GM10266 (cell line): ENCODE measurements around the gene HSD17B2.
"Not testable (repeated sequence)": the region's sequence is repeated elsewhere in the genome, so short reads cannot be mapped to it uniquely, and the experiment has no call there.

Source experiments
- DNase-seq: peaks from one replicate; pipeline ENCODE4 v3.0.0; 2012; ENCODE audit errors: extremely low spot score
- TF ChIP-seq, protein P1 (sequence below): IDR thresholded peaks from 2 replicates; pipeline ENCODE4 v1.5.1; 2012; ENCODE audit warnings: mild to moderate bottlenecking, low read depth; ENCODE audit not compliant: control insufficient read depth, insufficient read depth; ENCODE audit errors: missing control alignments

The HSD17B2 gene

DNA sequence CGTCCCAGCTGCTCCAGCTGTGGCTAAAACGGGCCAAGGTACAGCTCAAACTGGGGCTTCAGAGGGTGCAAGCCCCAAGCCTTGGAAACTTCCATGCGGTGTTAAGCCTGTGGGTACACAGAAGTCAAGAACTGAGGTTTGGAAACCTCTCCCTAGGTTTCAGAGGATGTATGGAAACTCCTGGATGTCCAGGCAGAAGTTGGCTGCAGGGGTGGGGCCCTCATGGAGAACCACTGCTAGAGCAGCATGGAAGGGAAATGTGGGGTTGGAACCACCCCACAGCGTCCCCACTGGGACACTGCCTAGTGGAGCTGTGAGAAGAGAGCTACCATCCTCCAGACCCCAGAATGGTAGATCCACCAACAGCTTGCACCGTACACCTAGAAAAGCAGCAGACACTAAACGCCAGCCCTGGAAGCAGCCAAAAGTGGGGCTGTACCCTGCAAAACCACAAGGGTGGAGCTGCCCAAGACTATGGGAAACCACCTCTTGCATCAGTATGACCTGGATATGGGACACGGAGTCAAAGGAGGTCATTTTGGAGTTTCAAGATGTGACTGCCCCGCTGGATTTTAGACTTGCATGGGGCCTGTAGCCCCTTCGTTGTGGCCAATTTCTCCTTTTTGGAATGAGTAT is 26.0 kb upstream of the HSD17B2 start:
- TF ChIP-seq, protein P1, sequence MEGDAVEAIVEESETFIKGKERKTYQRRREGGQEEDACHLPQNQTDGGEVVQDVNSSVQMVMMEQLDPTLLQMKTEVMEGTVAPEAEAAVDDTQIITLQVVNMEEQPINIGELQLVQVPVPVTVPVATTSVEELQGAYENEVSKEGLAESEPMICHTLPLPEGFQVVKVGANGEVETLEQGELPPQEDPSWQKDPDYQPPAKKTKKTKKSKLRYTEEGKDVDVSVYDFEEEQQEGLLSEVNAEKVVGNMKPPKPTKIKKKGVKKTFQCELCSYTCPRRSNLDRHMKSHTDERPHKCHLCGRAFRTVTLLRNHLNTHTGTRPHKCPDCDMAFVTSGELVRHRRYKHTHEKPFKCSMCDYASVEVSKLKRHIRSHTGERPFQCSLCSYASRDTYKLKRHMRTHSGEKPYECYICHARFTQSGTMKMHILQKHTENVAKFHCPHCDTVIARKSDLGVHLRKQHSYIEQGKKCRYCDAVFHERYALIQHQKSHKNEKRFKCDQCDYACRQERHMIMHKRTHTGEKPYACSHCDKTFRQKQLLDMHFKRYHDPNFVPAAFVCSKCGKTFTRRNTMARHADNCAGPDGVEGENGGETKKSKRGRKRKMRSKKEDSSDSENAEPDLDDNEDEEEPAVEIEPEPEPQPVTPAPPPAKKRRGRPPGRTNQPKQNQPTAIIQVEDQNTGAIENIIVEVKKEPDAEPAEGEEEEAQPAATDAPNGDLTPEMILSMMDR = no peak

GRCh38 chr16:82009789-82010188 is 25.3 kb upstream of the HSD17B2 start:
- DNase-seq = not testable (repeated sequence)

More for the DNA sequence above, 26.0 kb upstream of the HSD17B2 start:
- no peak for DNase-seq

- TF ChIP-seq, protein P1 = no peak
- no peak for DNase-seq
These were observed 24.4 kb upstream of the HSD17B2 start for GRCh38 chr16:82010649-82011048.

DNA sequence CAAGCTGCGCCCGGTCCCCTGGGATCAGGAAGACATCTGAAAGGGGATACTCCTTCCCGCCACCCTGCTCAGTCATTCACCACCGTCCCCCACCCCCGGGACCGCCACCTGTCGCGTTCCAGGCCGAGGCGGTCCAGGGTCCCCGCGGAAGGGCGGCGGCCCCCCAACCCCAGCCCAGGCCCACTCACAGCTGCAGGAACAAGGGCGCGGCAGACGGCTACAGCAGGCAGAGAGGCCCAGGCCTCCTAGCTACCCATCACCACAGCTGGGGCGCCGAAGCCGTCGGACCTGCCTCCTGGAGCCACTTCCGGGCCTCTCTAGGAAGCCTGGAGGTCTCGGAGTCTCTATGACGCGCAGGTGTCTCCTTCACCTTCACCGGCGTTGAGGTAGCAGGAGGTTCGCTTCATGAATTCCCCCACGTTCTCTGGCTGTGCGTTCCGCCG is 23.8 kb upstream of the HSD17B2 start, which contains the start of gene SDR42E1:
TSS of gene SDR42E1 (minus strand) at position 272 of the 443 bp plus-strand sequence. CDS start 10,612 bp downstream, outside the sequence.
- TF ChIP-seq, protein P1 = no peak
- peak; percentile 72 for DNase-seq

DNA sequence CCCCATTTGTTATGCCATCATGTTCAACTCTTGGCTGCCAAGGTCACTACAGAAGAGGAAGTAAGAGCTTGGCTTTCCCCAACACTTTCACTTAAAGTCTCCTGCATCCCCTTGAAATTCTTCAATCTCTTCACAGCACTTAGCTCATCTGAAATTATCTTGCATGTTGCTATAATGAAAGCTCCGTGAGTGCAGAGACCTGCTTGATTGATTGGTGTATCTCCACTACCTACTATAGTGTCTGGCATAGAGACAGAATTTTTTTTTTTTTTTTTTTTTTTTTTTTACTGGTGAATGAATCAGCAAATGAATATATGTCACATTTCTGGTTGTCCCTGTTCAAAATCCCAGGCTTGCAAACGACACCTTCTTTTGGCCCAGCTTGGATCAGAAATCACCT is 21.9 kb upstream of the HSD17B2 start:
- DNase-seq = no peak
- TF ChIP-seq, protein P1 = no peak

DNA sequence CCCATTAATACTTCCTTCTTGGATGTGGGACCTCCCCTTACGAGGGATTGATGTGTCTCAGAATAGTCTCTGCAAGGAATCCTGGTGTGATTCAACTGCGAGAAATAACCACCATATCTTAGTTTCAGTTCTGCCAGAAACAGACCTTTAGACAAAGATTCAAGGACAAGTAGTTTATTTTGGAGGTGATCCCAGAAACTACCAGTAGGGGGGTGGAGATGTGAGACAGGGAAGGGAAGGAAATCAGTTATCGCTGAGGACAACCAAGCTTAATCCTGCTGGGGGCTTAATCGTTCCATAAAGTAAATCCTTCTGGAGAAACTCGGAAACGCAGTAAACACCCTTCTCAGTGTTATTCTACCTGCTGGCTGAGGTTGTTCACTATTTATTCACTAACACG is 18.8 kb upstream of the HSD17B2 start:
- DNase-seq = no peak
- TF ChIP-seq, protein P1 = no peak

DNA sequence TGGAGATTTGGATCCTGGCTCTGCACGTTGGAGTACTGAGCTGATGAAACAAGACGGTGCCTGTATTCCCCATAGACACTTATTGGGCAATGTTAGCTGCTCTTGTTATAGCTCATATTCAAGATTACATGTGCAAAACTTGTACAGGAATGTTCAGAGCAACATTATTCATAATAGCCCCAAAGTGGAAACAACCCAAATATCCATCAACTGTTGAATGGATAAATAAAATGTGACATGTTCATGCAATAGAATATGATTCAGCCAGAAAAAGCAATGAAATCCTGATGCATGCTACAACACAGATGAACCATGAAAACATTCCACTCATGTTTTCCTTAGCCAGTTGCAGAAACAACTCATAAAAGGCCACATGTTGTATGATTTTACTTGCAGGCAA is 18.1 kb upstream of the HSD17B2 start:
- TF ChIP-seq, protein P1 = no peak
- no peak for DNase-seq
